ENCODE results near the gene CAPN13.

The CAPN13 gene

GRCh38 chr2:30764021-30764800 is 43.0 kb downstream of the CAPN13 start:
- DNase-seq (ENCODE audit: low spot score) = no peak

GRCh38 chr2:30763151-30763660 is 44.0 kb downstream of the CAPN13 start:
- no peak for DNase-seq (ENCODE audit: low spot score)

- no peak for DNase-seq (ENCODE audit: low spot score)
Measured at GRCh38 chr2:30761226-30761625, 46.0 kb downstream of the CAPN13 start.

- DNase-seq (ENCODE audit: low spot score) = no peak
Measured at GRCh38 chr2:30759481-30759880, 47.8 kb downstream of the CAPN13 start.

GRCh38 chr2:30758191-30758651 is 49.0 kb downstream of the CAPN13 start:
- no peak for DNase-seq (ENCODE audit: low spot score)

- DNase-seq (ENCODE audit: low spot score) = no peak
Measured at GRCh38 chr2:30757749-30758148, 49.5 kb downstream of the CAPN13 start.

GRCh38 chr2:30756971-30757370 is 50.3 kb downstream of the CAPN13 start:
- DNase-seq (ENCODE audit: low spot score) = no peak

- DNase-seq (ENCODE audit: low spot score) = peak; percentile 59
Measured at GRCh38 chr2:30756051-30756719, 51.1 kb downstream of the CAPN13 start.

GRCh38 chr2:30753630-30754029 is 53.6 kb downstream of the CAPN13 start:
- DNase-seq (ENCODE audit: low spot score) = no peak

GRCh38 chr2:30752811-30753210 is 54.4 kb downstream of the CAPN13 start:
- no peak for DNase-seq (ENCODE audit: low spot score)

GRCh38 chr2:30747206-30747605 is 60.0 kb downstream of the CAPN13 start:
- DNase-seq (ENCODE audit: low spot score) = no peak

- DNase-seq (ENCODE audit: low spot score) = no peak
Measured at GRCh38 chr2:30744823-30745222, 62.4 kb downstream of the CAPN13 start.

- no peak for DNase-seq (ENCODE audit: low spot score)
Measured at GRCh38 chr2:30741576-30741975, 65.7 kb downstream of the CAPN13 start.

GRCh38 chr2:30738141-30738911 is 68.9 kb downstream of the CAPN13 start:
- DNase-seq (ENCODE audit: low spot score) = no peak

- no peak for DNase-seq (ENCODE audit: low spot score)
Measured at GRCh38 chr2:30737326-30737610, 70.0 kb downstream of the CAPN13 start.

GRCh38 chr2:30736461-30737325 is 70.6 kb downstream of the CAPN13 start:
- no peak for DNase-seq (ENCODE audit: low spot score)

GRCh38 chr2:30733876-30734520 is 73.2 kb downstream of the CAPN13 start:
- DNase-seq (ENCODE audit: low spot score) = no peak

- DNase-seq (ENCODE audit: low spot score) = no peak
Measured at GRCh38 chr2:30732876-30733275, 74.4 kb downstream of the CAPN13 start.

GRCh38 chr2:30732376-30732775 is 74.9 kb downstream of the CAPN13 start:
- no peak for DNase-seq (ENCODE audit: low spot score)

GRCh38 chr2:30731706-30732105 is 75.5 kb downstream of the CAPN13 start:
- DNase-seq (ENCODE audit: low spot score) = no peak
